GM12875 (cell line): ENCODE measurements around the gene DCBLD2.
A peak's percentile ranks its signal among the peaks of the same experiment; 100 is the strongest.

Experiments used
- H3K4me3 ChIP-seq: one replicate; pipeline ENCODE4 v1.5.1; 2011; ENCODE audit warnings: low read depth, low read length, control low read depth
- CTCF ChIP-seq: IDR thresholded peaks from 2 replicates; pipeline ENCODE4 v1.5.1; 2011; ENCODE audit warnings: low read depth, mild to moderate bottlenecking, control low read depth, inconsistent platforms, low read length, moderate library complexity, borderline replicate concordance; ENCODE audit not compliant: insufficient read depth

DCBLD2 gene

GRCh38 chr3:98901392-98902350, at the start of gene DCBLD2:
DCBLD2 (minus strand) TSS chr3:98901695; CDS start chr3:98901326, 369 bp downstream.
- TF ChIP-seq CTCF = no peak
- peak within 1 kb of the TSS; percentile 77 for H3K4me3 ChIP-seq

GRCh38 chr3:98945666-98946065, 44.2 kb upstream of the DCBLD2 start:
- H3K4me3 ChIP-seq = no peak overlapping the region
- TF ChIP-seq CTCF = no peak

GRCh38 chr3:98945101-98945524, 43.6 kb upstream of the DCBLD2 start:
- no peak overlapping the region for H3K4me3 ChIP-seq
- no peak for TF ChIP-seq CTCF

- H3K4me3 ChIP-seq = no peak overlapping the region
- no peak for TF ChIP-seq CTCF
Observed at GRCh38 chr3:98930413-98930812, 28.9 kb upstream of the DCBLD2 start.

GRCh38 chr3:98921957-98922356, 20.5 kb upstream of the DCBLD2 start:
- H3K4me3 ChIP-seq = no peak overlapping the region
- TF ChIP-seq CTCF = no peak

GRCh38 chr3:98920166-98920565, 18.7 kb upstream of the DCBLD2 start:
- H3K4me3 ChIP-seq = no peak overlapping the region
- TF ChIP-seq CTCF = no peak

DNA sequence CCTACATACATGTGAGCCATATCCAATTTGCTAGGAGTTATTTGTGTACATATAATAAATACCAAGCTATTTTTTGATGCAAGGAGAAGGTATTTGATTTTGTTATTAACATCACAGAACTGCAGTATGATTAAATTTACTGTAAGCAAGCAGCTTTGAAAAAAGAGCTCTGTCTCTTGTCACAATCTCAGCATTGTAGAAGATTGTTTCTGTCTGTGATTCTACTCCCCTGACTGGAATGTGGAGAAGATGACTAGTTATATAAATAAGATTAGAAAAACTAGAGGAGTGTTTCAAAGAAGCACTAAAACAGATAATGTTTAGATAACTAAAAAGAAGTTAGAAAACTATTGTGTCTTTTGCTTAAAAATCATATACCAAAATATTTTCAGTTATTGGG, 17.1 kb upstream of the DCBLD2 start:
- H3K4me3 ChIP-seq = no peak overlapping the region
- no peak for TF ChIP-seq CTCF
